ENCODE measurements around the gene LDLRAD2. TPM values are rescaled to one million over a fixed set of nuclear protein-coding genes. Genes with fewer than 3 reads are reported as not detected.

LDLRAD2 gene
- total and polyA plus RNA-seq, 4 donors, result 0.12 to 2.7 (median 0.23) TPM; not detected in 1

- Histone ChIP-seq H3K4me3 (ENCODE audit: low read depth in 1 of 3, low read length in 3 of 3) (no peak overlapping the region), H3K9me3 (ENCODE audit: control insufficient read depth in 4 of 4, low read length in 3 of 4) (no peaks in the 10 kb centered on the region), H3K36me3 (ENCODE audit: control insufficient read depth in 4 of 4, insufficient read depth in 3 of 4, low read depth in 1 of 4, low read length in 3 of 4) (peaks cover 0 to 4% (median 0%) of the 10 kb centered on the region in 4 donors), H3K27me3 (ENCODE audit: control insufficient read depth in 4 of 4, insufficient read depth in 4 of 4, low read length in 3 of 4) (no peaks in the 10 kb centered on the region), H3K27ac (ENCODE audit: low read depth in 1 of 2, low read length in 2 of 2) (no peak overlapping the region), H3K9ac (ENCODE audit: low read depth in 1 of 2, low read length in 2 of 2) (no peak overlapping the region), H3K4me1 (ENCODE audit: control insufficient read depth in 4 of 4, insufficient read depth in 4 of 4, low read length in 3 of 4) (no peaks in the 10 kb centered on the region)
- TF ChIP-seq RAD21 (IDR thresholded peaks at IDR 0.05) (no peak), TAF1 (conservative IDR thresholded peaks at IDR 0.05) (no peak), MAX (IDR thresholded peaks at IDR 0.05) (no peak), FOXA1 (IDR thresholded peaks at IDR 0.05) (no peak), GABPA (IDR thresholded peaks at IDR 0.05 in 1 of 2, conservative IDR thresholded peaks at IDR 0.05 in 1 of 2) (no peak)
- WGBS, result 75% methylated on average over 13 of the region's 13 CpGs
- no peak for DNase-seq (ENCODE audit: low spot score)
Measured at GRCh38 chr1:21869620-21870121, 57.6 kb downstream of the LDLRAD2 start.

- H3K27ac ChIP-seq (ENCODE audit: low read depth in 1 of 2, low read length in 2 of 2), result no peak overlapping the region
- no peak overlapping the region for H3K9ac ChIP-seq (ENCODE audit: low read depth in 1 of 2, low read length in 2 of 2)
- no peaks in the 10 kb centered on the region for H3K9me3 ChIP-seq (ENCODE audit: control insufficient read depth in 4 of 4, low read length in 3 of 4)
- DNase-seq (ENCODE audit: low spot score), result no peak
- WGBS, result 97% methylated on average over 15 of the region's 15 CpGs
- peaks cover 0 to 2% (median 0%) of the 10 kb centered on the region in 4 donors for H3K36me3 ChIP-seq (ENCODE audit: control insufficient read depth in 4 of 4, insufficient read depth in 3 of 4, low read depth in 1 of 4, low read length in 3 of 4)
- H3K4me1 ChIP-seq (ENCODE audit: control insufficient read depth in 4 of 4, insufficient read depth in 4 of 4, low read length in 3 of 4), result no peaks in the 10 kb centered on the region
- H3K27me3 ChIP-seq (ENCODE audit: control insufficient read depth in 4 of 4, insufficient read depth in 4 of 4, low read length in 3 of 4), result no peaks in the 10 kb centered on the region
- TF ChIP-seq ZBTB33 (IDR thresholded peaks at IDR 0.05), result no peak
- no peak for TF ChIP-seq NR2F2 (IDR thresholded peaks at IDR 0.05)
- no peak for TF ChIP-seq SP1 (IDR thresholded peaks at IDR 0.05)
- no peak for TF ChIP-seq TAF1 (conservative IDR thresholded peaks at IDR 0.05)
- no peak for TF ChIP-seq RXRA (IDR thresholded peaks at IDR 0.05)
- TF ChIP-seq FOXA1 (IDR thresholded peaks at IDR 0.05), result no peak
- TF ChIP-seq HNF4A (conservative IDR thresholded peaks at IDR 0.05), result no peak
- no peak for TF ChIP-seq MAX (IDR thresholded peaks at IDR 0.05)
- no peak for TF ChIP-seq GABPA (IDR thresholded peaks at IDR 0.05 in 1 of 2, conservative IDR thresholded peaks at IDR 0.05 in 1 of 2)
- no peak for TF ChIP-seq ATF3 (IDR thresholded peaks at IDR 0.05)
- TF ChIP-seq REST (IDR thresholded peaks at IDR 0.05), result no peak
- no peak for TF ChIP-seq FOXA2 (IDR thresholded peaks at IDR 0.05)
- no peak overlapping the region for H3K4me3 ChIP-seq (ENCODE audit: low read depth in 1 of 3, low read length in 3 of 3)
Measured at GRCh38 chr1:21870611-21871010, 58.5 kb downstream of the LDLRAD2 start.
